Large intestine (tissue), 3 donors: ENCODE results near the gene UBA6. TPM values are rescaled to one million over a fixed set of nuclear protein-coding genes. Genes with fewer than 3 reads are reported as not detected.
"Not testable (repeated sequence)": the region's sequence is repeated elsewhere in the genome, so short reads cannot be mapped to it uniquely, and the experiment has no call there.

Source experiments
- DNase-seq, 2 donors: peaks; one replicate each; pipeline versions ENCODE4 v3.0.0 to v3.0.0-alpha.2; 2013
- H3K27ac ChIP-seq: one replicate; pipeline ENCODE4 v1.5.1; 2013; ENCODE audit warnings: low read length
- H3K27me3 ChIP-seq: 2 replicates; pipeline ENCODE4 v1.6.1; 2013; ENCODE audit warnings: low read length; ENCODE audit not compliant: control insufficient read depth, insufficient read depth
- H3K36me3 ChIP-seq: 2 replicates; pipeline ENCODE4 v1.6.1; 2013; ENCODE audit warnings: low read length; ENCODE audit not compliant: control insufficient read depth, insufficient read depth
- H3K4me1 ChIP-seq: one replicate; pipeline ENCODE4 v1.6.1; 2013; ENCODE audit warnings: low read length; ENCODE audit not compliant: control insufficient read depth, insufficient read depth
- H3K4me3 ChIP-seq: one replicate; pipeline ENCODE4 v1.5.1; 2013; ENCODE audit warnings: low read length
- H3K9me3 ChIP-seq: one replicate; pipeline ENCODE4 v1.6.1; 2013; ENCODE audit warnings: mild to moderate bottlenecking, low read depth, low read length, moderate library complexity; ENCODE audit not compliant: control insufficient read depth
- WGBS: methylation state at CpG from one replicate; pipeline ENCODE4 v1.1.5; 2013; ENCODE audit warnings: low lambda C conversion rate; ENCODE audit not compliant: insufficient coverage; 5-methylcytosine and 5-hydroxymethylcytosine counted together
- polyA plus RNA-seq: library from polyadenylated mRNA; unstranded; fragments of 120-200 nt; gene quantifications from one replicate; pipeline ENCODE4 v1.2.1, GENCODE V29; 2013

Gene UBA6
- polyA plus RNA-seq, 1 donor = 27.2 TPM

DNA sequence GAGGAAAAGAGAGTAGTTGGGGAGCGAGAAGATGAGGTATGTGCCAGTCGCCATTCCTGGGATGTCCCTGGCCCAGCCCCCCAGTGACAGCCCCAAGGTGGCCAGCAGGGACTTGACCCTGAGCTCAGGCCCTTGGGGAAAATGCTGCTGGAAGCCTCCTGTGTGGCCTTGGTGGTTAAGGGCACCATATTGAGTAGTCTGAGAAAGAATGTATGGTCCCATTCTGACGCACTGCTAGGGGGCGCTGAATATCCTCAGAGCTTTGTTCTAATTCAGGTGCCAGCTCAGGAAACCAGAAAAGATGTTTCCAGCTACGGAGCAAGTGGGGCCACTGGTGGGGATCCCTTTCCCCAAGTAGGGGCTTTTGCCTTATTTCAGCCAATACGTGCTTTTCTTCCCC is 14.0 kb upstream of the UBA6 start:
- Histone ChIP-seq H3K4me3 (no peak overlapping the region), H3K27ac (no peak overlapping the region), H3K9me3 (no peaks in the 10 kb centered on the region), H3K4me1 (peaks cover 2% of the 10 kb centered on the region), H3K27me3 (no peaks in the 10 kb centered on the region), H3K36me3 (peaks cover 18% of the 10 kb centered on the region)
- WGBS = no CpG with 5 or more reads among the region's 6 CpGs
- DNase-seq = no peak

DNA sequence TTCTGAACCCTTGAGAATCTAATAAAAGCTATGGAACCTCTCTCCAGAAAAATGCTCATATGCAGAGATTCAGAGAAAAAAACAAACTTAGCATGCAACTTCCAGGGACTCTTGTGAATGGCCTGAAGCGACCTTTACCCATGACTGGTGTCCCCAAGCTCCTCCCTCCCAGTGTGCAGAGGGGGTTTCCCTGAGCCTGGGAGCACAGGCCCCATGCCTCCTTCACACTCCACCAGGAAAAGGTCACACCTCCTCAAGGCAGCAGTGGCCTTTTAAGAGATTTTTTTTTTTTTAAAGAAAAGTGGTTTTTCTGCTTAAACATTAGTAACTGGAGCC is 13.3 kb upstream of the UBA6 start:
- no CpG with 5 or more reads among the region's 1 CpG for WGBS
- peaks cover 2% of the 10 kb centered on the region for H3K4me1 ChIP-seq
- H3K27ac ChIP-seq = no peak overlapping the region
- H3K9me3 ChIP-seq = no peaks in the 10 kb centered on the region
- no peak overlapping the region for H3K4me3 ChIP-seq
- H3K36me3 ChIP-seq = peaks cover 18% of the 10 kb centered on the region
- peak in 1 of 2 donors; percentile 41 for DNase-seq
- H3K27me3 ChIP-seq = no peaks in the 10 kb centered on the region

DNA sequence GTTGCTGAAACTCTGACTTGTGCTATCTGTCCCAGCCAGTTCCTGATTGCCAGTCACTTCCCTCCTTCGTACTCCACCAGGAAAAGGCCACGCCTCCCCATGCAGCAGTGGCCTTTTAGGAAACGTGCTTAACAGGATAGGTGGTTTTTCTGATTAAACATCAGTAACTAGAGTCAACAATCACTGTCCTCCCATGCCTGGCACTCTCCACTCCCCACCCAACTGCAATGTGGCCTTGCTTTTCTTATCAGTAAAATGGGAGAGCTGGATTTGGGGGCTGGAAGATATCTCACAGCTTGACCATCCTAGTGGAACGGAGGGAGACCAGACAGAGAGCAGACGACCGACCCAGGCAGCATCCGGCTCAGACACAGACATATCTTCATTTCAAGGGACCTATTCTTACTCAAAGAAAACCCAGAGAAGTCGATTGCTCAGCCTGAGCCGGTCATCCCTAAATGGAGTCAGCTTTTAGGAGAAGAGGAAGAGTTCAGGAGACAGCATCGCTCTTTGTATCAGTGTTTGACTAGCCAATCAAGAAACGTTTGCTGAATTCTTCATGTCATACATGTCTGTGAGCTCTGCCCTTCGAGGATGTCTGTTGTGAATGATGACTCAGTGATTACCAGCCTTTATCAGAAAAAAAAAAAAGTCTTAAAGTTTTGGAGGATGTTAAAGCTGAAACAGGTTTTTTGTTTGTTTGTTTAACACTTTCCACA is 12.7 kb upstream of the UBA6 start:
- no peaks in the 10 kb centered on the region for H3K9me3 ChIP-seq
- peaks cover 2% of the 10 kb centered on the region for H3K4me1 ChIP-seq
- WGBS = no CpG with 5 or more reads among the region's 12 CpGs
- H3K36me3 ChIP-seq = peaks cover 18% of the 10 kb centered on the region
- H3K4me3 ChIP-seq = no peak overlapping the region
- H3K27me3 ChIP-seq = no peaks in the 10 kb centered on the region
- H3K27ac ChIP-seq = no peak overlapping the region
- DNase-seq = no peak

DNA sequence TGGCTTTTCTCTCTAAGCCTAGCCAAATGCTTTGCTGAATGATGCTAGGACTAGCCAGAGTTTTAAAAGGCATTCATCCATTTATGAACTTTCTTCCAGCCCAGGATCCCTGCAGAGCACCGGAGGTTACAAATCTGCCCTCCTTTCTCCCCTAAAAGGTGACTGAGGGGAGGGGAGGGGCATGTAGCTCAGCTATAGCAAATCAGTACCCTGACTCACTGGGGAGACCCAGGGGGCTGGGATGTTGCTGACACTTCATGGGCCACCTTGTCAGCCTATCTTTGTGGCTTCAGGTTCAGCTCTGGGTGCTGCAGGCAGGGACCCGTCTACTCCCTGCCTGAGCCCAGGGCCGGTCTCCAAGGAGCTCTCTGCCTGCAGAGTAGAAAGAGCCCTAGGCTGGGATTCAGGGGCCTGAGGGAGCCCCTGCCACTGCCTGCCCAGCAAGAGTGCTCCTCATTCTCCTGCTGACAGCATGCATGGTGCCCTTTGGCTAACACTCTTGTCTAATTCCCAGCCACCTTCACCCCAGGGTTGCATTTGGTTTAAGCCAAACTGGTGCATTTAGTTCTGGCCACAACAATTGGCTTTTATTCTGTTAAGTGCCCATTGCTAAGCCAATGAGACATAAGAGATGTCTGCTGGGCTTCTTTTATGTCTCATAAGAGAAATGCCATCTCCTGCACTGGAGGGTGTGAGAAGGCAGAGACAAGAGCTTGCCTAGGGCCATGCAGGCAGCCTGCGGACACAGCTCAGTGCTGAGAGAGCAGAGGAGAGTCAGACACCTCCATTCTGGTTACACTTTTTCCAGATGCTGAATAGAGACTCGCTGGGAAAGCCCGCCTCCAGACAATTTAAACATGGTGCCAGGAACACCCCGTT is 11.9 kb upstream of the UBA6 start:
- no peaks in the 10 kb centered on the region for H3K9me3 ChIP-seq
- no peak overlapping the region for H3K27ac ChIP-seq
- DNase-seq = no peak
- H3K27me3 ChIP-seq = no peaks in the 10 kb centered on the region
- H3K4me3 ChIP-seq = no peak overlapping the region
- peaks cover 2% of the 10 kb centered on the region for H3K4me1 ChIP-seq
- no CpG with 5 or more reads among the region's 7 CpGs for WGBS
- peaks cover 18% of the 10 kb centered on the region for H3K36me3 ChIP-seq

DNA sequence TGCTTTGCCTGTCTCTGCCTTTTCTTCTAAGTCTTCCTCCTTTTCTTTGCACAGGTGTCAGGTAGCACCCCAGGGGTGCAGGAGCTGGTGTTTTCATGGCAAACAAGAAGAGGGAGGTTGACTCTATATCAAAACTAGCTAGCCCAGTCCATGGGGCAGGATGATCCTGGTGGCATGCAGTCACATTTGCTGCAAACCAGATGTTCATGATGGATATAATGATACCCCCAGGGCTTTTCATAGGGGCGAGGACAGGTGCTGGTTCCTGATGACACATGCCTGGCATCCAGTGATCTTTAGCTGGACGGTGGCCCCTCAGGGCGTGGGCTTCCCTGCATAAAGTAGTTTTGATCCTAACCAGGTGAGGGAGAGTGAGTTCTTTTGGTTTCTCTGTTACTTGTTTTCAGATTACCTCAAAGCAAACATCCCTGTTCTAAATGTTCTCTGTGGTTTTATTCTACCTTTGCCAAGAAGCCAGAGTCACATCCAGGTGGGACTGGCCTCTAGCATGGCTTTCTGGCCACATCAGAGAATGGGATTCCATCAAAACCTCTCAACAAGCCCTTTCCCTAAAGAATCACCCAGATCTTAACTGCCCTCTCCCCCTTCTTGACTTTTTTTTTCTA is 11.2 kb upstream of the UBA6 start:
- Histone ChIP-seq H3K27me3 (no peaks in the 10 kb centered on the region), H3K4me3 (no peak overlapping the region), H3K36me3 (peaks cover 13% of the 10 kb centered on the region), H3K27ac (no peak overlapping the region), H3K9me3 (peaks cover 4% of the 10 kb centered on the region), H3K4me1 (peaks cover 2% of the 10 kb centered on the region)
- WGBS = no CpG with 5 or more reads among the region's 3 CpGs
- DNase-seq = no peak

DNA sequence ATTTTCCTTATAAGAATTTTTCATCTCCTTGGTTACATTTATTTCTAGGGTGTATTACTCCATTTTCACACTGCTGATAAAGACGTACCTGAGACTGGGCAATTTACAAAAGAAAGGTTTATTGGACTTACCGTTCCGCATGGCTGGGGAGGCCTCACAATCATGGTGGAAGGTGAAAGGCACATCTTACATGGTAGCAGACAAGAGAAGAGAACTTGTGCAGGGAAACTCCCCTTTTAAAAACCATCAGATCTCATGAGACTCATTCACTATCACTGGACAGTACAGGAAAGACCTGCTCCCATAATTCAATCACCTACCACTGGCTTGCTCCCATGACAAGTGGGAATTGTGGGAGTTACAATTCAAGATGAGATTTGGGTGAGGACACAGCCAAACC is 5.7 kb upstream of the UBA6 start:
- H3K4me1 ChIP-seq, DNase-seq, H3K4me3 ChIP-seq, H3K27ac ChIP-seq, H3K9me3 ChIP-seq, H3K36me3 ChIP-seq, H3K27me3 ChIP-seq: not testable (repeated sequence)
- no CpG with 5 or more reads among the region's 3 CpGs for WGBS

DNA sequence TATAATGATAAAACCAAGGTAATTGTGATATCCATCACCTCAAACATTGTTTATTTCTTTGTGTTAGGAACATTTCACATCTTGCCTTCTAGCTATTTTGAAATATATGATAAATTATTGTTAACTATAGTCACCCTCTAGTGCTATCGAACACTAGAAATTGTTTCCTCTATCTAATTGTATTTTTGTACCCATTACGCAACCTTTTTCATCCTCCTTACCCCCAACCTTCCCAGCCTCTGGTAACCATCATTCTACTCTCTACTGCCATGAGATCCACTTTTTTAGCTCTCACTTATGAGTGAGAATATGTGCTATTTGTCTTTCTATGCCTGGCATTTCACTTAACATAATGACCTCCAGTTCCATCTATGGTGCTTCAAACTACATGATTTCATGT is 3.9 kb upstream of the UBA6 start:
- Histone ChIP-seq H3K27me3 (no peaks in the 10 kb centered on the region), H3K4me3 (no peak overlapping the region), H3K9me3 (peaks cover 8% of the 10 kb centered on the region), H3K4me1 (no peaks in the 10 kb centered on the region), H3K36me3 (peaks cover 3% of the 10 kb centered on the region), H3K27ac (no peak overlapping the region)
- DNase-seq = no peak
- 100% methylated on average over 1 of the region's 2 CpGs for WGBS

DNA sequence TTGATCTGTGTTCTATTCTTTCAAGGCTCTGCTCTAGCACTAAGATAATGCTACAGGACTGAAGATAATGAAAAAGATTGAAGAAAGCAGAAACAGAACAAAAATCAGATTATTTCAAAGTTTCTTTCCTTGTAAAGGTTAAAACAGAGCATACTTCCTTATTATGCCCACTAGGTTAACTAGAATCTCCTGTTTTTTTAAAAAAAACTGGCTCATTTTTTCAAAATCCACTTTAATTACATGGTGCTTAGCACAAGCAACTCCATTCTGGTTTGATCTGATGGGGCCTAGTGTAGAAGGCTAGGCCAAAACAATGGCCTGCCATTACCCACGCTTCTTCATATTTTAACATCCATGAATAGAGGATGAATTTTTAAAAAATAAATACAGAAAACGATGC is 1.2 kb upstream of the UBA6 start:
- peak overlapping the region; percentile 88 for H3K4me3 ChIP-seq
- no peak for DNase-seq
- H3K36me3 ChIP-seq = peaks cover 3% of the 10 kb centered on the region
- H3K27ac ChIP-seq = no peak overlapping the region
- H3K27me3 ChIP-seq = no peaks in the 10 kb centered on the region
- H3K9me3 ChIP-seq = peaks cover 4% of the 10 kb centered on the region
- H3K4me1 ChIP-seq = peaks cover 3% of the 10 kb centered on the region
- 100% methylated on average over 1 of the region's 2 CpGs for WGBS

DNA sequence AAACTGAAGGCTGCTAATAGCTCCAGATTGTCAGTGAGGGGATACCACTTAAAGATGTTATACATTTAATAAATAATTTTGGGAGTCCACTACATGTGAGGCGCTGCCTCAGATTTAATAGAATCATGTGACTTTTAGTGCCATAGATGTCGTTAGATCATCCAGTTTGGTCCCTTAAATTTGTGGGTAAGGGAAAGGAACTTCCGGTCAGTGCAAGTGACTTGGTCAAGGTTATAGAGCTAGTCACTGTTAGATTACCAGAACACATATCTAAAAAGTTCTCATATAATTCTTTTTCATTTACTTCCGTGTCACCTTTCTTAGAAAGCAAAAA is 529 bp upstream of the UBA6 start:
- Histone ChIP-seq H3K36me3 (peaks cover 3% of the 10 kb centered on the region), H3K27me3 (no peaks in the 10 kb centered on the region), H3K9me3 (peaks cover 4% of the 10 kb centered on the region), H3K4me1 (peaks cover 3% of the 10 kb centered on the region), H3K4me3 (peak overlapping the region; percentile 88), H3K27ac (peak overlapping the region; percentile 80)
- DNase-seq = no peak
- WGBS = 0% methylated on average over 1 of the region's 4 CpGs

DNA sequence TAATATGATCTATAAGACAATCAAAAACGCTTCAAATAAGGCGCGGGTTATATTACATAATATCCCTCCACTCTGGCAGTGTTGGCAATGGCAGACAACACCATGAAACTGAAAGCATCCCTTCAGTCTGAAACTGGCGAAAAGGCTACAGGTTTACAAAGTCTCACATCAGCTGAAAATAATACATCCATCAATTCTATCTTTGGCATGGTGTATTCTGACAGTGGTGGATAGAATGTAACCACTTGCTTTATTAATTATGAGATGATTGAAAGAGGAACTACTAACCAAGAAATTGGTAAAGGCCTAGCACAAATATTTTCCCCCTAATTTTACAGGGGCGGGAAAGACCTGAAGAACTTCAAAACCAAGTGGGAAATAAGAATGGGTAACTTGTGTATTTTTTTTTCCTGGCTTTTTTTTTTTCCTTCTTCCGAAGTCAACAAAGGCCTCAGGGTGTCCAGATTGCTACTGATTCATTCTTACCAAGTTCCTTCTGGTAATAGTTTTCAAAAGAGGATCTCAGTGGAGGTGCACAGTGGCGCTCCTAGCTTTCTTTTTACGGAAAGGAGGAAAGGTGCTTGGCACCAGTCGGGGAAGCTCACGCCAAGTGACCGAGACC is 728 bp downstream of the UBA6 start:
- Histone ChIP-seq H3K27ac (peak overlapping the region; percentile 96), H3K9me3 (no peaks in the 10 kb centered on the region), H3K4me1 (peaks cover 3% of the 10 kb centered on the region), H3K36me3 (peaks cover 3% of the 10 kb centered on the region), H3K27me3 (no peaks in the 10 kb centered on the region), H3K4me3 (peak overlapping the region; percentile 88)
- 0% methylated on average over 1 of the region's 11 CpGs for WGBS
- DNase-seq = peak in 1 of 2 donors; percentile 46
